ENCODE measurements around the gene CHFR.
"Not testable (repeated sequence)": the region's sequence is repeated elsewhere in the genome, so short reads cannot be mapped to it uniquely, and the experiment has no call there.

The CHFR gene

DNA sequence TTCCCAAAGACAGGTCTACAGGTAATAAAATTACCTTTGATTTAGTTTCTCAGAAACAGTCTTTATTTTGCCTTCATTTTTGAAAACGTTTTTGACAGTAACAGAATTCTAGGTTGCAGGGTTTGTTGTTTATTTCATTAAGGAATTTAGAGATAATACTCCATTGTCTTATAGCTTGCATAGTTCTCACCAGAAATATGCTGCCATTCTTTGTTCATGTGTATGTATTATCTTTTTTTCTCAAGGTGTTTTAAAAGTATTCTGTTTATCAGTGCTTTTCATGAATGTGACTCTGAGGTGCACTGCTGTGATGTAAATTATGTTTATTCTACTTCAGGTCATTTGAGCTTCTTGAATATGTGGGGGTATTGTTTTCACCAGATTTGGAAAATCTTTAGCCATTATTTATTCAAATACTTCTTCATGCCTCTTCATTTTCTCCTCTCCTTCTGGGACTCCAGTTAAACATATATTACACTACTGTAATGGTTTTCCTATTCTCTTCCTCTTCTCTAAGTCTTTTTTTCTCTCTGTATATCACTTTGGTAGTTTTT lies 36.0 kb upstream of the CHFR start:
- TF ChIP-seq, protein P1, sequence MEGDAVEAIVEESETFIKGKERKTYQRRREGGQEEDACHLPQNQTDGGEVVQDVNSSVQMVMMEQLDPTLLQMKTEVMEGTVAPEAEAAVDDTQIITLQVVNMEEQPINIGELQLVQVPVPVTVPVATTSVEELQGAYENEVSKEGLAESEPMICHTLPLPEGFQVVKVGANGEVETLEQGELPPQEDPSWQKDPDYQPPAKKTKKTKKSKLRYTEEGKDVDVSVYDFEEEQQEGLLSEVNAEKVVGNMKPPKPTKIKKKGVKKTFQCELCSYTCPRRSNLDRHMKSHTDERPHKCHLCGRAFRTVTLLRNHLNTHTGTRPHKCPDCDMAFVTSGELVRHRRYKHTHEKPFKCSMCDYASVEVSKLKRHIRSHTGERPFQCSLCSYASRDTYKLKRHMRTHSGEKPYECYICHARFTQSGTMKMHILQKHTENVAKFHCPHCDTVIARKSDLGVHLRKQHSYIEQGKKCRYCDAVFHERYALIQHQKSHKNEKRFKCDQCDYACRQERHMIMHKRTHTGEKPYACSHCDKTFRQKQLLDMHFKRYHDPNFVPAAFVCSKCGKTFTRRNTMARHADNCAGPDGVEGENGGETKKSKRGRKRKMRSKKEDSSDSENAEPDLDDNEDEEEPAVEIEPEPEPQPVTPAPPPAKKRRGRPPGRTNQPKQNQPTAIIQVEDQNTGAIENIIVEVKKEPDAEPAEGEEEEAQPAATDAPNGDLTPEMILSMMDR (IDR thresholded peaks at IDR 0.05; ENCODE audit: borderline replicate concordance, insufficient read depth, low read depth, low read length), result no peak
- no peak overlapping the region for H3K4me3 ChIP-seq (ENCODE audit: low read depth, low read length)

GRCh38 chr12:132922676-132923075 lies 35.3 kb upstream of the CHFR start:
- TF ChIP-seq, protein P1 (IDR thresholded peaks at IDR 0.05; ENCODE audit: borderline replicate concordance, insufficient read depth, low read depth, low read length), result no peak
- H3K4me3 ChIP-seq (ENCODE audit: low read depth, low read length), result no peak overlapping the region

DNA sequence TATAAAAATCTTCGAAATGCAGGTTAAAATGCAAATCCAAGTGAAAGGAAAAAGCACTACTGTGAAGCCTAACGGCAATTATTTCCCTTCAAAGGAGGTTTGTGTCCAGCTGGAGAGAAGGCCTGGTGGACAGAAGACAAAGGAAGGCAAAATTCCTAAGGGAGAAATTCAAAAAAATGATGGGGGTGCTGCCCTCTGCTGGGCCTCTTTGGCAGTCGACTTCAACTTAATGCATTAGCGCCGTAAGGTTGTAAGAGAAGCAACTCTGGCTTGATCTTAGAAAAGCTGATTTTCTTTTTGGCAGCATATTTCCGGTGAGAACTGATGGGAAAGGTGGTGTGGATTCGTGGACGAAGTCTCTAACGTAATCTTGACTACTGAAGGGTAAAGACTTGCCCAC lies 34.3 kb upstream of the CHFR start:
- TF ChIP-seq, protein P1 (IDR thresholded peaks at IDR 0.05; ENCODE audit: borderline replicate concordance, insufficient read depth, low read depth, low read length), result no peak

GRCh38 chr12:132918680-132919079 lies 31.3 kb upstream of the CHFR start:
- TF ChIP-seq, protein P1 (IDR thresholded peaks at IDR 0.05; ENCODE audit: borderline replicate concordance, insufficient read depth, low read depth, low read length), result no peak

More for the DNA sequence above, 34.3 kb upstream of the CHFR start:
- no peak overlapping the region for H3K4me3 ChIP-seq (ENCODE audit: low read depth, low read length)

DNA sequence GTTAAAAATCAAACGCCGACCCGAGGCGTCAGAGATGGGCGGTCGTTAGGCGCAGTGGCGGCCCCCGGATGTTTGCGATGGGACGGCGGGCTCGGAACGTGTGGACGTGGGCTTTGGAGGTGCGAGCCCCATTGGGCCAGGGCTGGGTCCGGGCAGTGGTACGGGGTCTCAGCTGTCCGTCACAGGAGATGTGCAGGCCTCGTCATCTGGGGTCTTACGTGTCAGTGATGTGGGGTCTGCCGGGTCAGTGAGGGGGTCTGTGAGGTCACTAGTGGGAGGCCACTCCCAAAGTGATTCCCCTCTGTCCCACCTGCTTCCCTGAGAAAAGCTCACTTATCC lies 21.6 kb upstream of the CHFR start:
- TF ChIP-seq, protein P1 (IDR thresholded peaks at IDR 0.05; ENCODE audit: borderline replicate concordance, insufficient read depth, low read depth, low read length), result no peak
- peak overlapping the region; percentile 52 for H3K4me3 ChIP-seq (ENCODE audit: low read depth, low read length)

More at GRCh38 chr12:132918680-132919079, 31.3 kb upstream of the CHFR start:
- H3K4me3 ChIP-seq (ENCODE audit: low read depth, low read length), result no peak overlapping the region

- peak overlapping the region; percentile 52 for H3K4me3 ChIP-seq (ENCODE audit: low read depth, low read length)
- TF ChIP-seq, protein P1 (IDR thresholded peaks at IDR 0.05; ENCODE audit: borderline replicate concordance, insufficient read depth, low read depth, low read length), result no peak
Observed at GRCh38 chr12:132908145-132909029, 21.0 kb upstream of the CHFR start.

DNA sequence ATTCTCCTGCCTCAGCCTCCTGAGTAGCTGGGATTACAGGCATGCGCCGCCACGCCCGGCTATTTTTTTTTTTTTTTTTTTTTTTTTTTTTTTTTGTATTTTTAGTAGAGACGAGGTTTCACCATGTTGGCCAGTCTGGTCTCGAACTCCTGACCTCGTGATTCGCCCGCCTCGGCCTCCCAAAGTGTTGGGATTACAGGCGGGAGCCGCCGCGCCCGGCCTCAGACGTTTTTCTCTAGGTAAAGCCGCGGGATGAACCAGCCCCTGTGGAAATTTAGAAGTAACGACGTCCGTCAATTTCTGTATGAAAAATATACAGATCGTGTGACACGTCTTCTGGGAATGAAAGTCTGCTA lies 20.4 kb upstream of the CHFR start:
- not testable (repeated sequence) for H3K4me3 ChIP-seq (ENCODE audit: low read depth, low read length)

Data from GM12875 (cell line).